GM21723 (cell line): ENCODE results near the gene TMEM209.
"Not testable (repeated sequence)": the region's sequence is repeated elsewhere in the genome, so short reads cannot be mapped to it uniquely, and the experiment has no call there.

Experiments used
- ATAC-seq: cut with Tn5 transposase; IDR thresholded peaks from one replicate; pipeline ENCODE4 v1.9.1; 2021; ENCODE audit warnings: mild to moderate bottlenecking, moderate library complexity; ENCODE audit not compliant: unreplicated experiment

Gene TMEM209

GRCh38 chr7:130129011-130129411 is 76.2 kb downstream of the TMEM209 start:
- no peak for ATAC-seq

GRCh38 chr7:130127821-130128317 is 77.3 kb downstream of the TMEM209 start:
- no peak for ATAC-seq

- no peak for ATAC-seq
Observed at GRCh38 chr7:130127404-130127803, 77.8 kb downstream of the TMEM209 start.

GRCh38 chr7:130126840-130127239 is 78.4 kb downstream of the TMEM209 start:
- ATAC-seq: not testable (repeated sequence)

GRCh38 chr7:130124711-130125110 is 80.5 kb downstream of the TMEM209 start:
- ATAC-seq: no peak

GRCh38 chr7:130123501-130123900 is 81.7 kb downstream of the TMEM209 start:
- no peak for ATAC-seq

- ATAC-seq: no peak
Observed at GRCh38 chr7:130118801-130119200, 86.4 kb downstream of the TMEM209 start.

GRCh38 chr7:130118294-130118693 is 86.9 kb downstream of the TMEM209 start:
- ATAC-seq: no peak

- ATAC-seq: no peak
Observed at GRCh38 chr7:130114776-130115175, 90.4 kb downstream of the TMEM209 start.
